Keratinocyte (primary cell): Measurements from ENCODE around the gene DUXA. TPM values are rescaled to one million over a fixed set of nuclear protein-coding genes. Genes with fewer than 3 reads are reported as not detected.

Experiments
- DNase-seq: peaks from one replicate; pipeline ENCODE4 v3.0.0-alpha.2; 2011; ENCODE audit warnings: low read depth, missing footprints, low spot score
- FAIRE-seq: peaks from 2 replicates; lab custom pipeline; 2011; peaks lifted over from hg19 to GRCh38; lab: Jason Lieb, UNC
- H2AFZ ChIP-seq: 2 replicates; pipeline ENCODE4 v1.6.0; 2012; ENCODE audit warnings: low read length, control low read depth, inconsistent platforms; ENCODE audit not compliant: control insufficient read depth
- H3K27ac ChIP-seq: 2 replicates; pipeline ENCODE4 v1.5.1; 2011; ENCODE audit warnings: low read length; ENCODE audit not compliant: control insufficient read depth, insufficient read depth
- H3K27me3 ChIP-seq: 3 replicates; pipeline ENCODE4 v1.6.0; 2011; ENCODE audit warnings: low read length; ENCODE audit not compliant: control insufficient read depth, insufficient read depth; ENCODE audit errors: extremely low read depth
- H3K36me3 ChIP-seq, 2 experiments: 2 replicates in 1 of 2; 3 replicates in 1 of 2; pipeline ENCODE4 v1.5.1; 2011; ENCODE audit warnings: low read length in 2 of 2, mild to moderate bottlenecking in 1 of 2; ENCODE audit not compliant: control insufficient read depth in 2 of 2, insufficient read depth in 2 of 2; ENCODE audit errors: extremely low read depth in 1 of 2
- H3K4me1 ChIP-seq: 3 replicates; pipeline ENCODE4 v1.5.1; 2011; ENCODE audit warnings: low read length; ENCODE audit not compliant: control insufficient read depth, insufficient read depth; ENCODE audit errors: extremely low read depth
- H3K4me2 ChIP-seq: 3 replicates; pipeline ENCODE4 v1.6.0; 2011; ENCODE audit warnings: low read depth, low read length; ENCODE audit not compliant: control insufficient read depth, insufficient read depth; ENCODE audit errors: extremely low read depth
- H3K4me3 ChIP-seq, 3 experiments: fragments of 200-600 bp in 1 of 3; sonication (generic) in 1 of 3; 2 replicates in 2 of 3; 3 replicates in 1 of 3; pipeline ENCODE4 v1.5.1; 2011 to 2016; ENCODE audit warnings: low read length in 3 of 3, mild to moderate bottlenecking in 3 of 3, control low read depth in 2 of 3, inconsistent platforms in 1 of 3, low read depth in 1 of 3, mixed read lengths in 1 of 3, mixed run types in 1 of 3, moderate library complexity in 1 of 3; ENCODE audit not compliant: control insufficient read depth in 2 of 3, insufficient read depth in 2 of 3; ENCODE audit errors: extremely low read depth in 1 of 3
- H3K79me2 ChIP-seq: 2 replicates; pipeline ENCODE4 v1.6.0; 2012; ENCODE audit warnings: low read length; ENCODE audit not compliant: control insufficient read depth, insufficient read depth
- H3K9ac ChIP-seq: 3 replicates; pipeline ENCODE4 v1.6.0; 2011; ENCODE audit warnings: low read length; ENCODE audit not compliant: control insufficient read depth, insufficient read depth; ENCODE audit errors: extremely low read depth
- H3K9me1 ChIP-seq: 3 replicates; pipeline ENCODE4 v1.6.0; 2011; ENCODE audit warnings: low read length; ENCODE audit not compliant: control insufficient read depth, insufficient read depth; ENCODE audit errors: extremely low read depth
- H3K9me3 ChIP-seq: 2 replicates; pipeline ENCODE4 v1.5.1; 2012; ENCODE audit warnings: low read depth, low read length; ENCODE audit not compliant: control insufficient read depth
- H4K20me1 ChIP-seq: 3 replicates; pipeline ENCODE4 v1.6.0; 2011; ENCODE audit warnings: low read length; ENCODE audit not compliant: control insufficient read depth, insufficient read depth; ENCODE audit errors: extremely low read depth
- EZH2 ChIP-seq: IDR thresholded peaks from one replicate; pipeline ENCODE4 v1.6.1; 2012; ENCODE audit warnings: inconsistent platforms, mild to moderate bottlenecking, low read length, moderate library complexity
- dilution Hi-C: fragments of 300-500 bp; cut with MboI; formaldehyde crosslinking; loops from one replicate; pipeline ENCODE4 v1.7.0; 2020; ENCODE audit warnings: low sequenced_read_pairs; ENCODE audit not compliant: extremely low pct_ligation_motif_present
- polyA plus RNA-seq, 5 experiments: library from polyadenylated mRNA; depleted of rRNA in 3 of 5; stranded (reverse) in 3 of 5; stranded (forward) in 1 of 5; unstranded in 1 of 5; fragments of >200 nt; gene quantifications; 1 replicate in 1 of 5; 2 replicates in 3 of 5; 3 replicates in 1 of 5; pipeline versions ENCODE4 v1.2.1 to v1.2.3, GENCODE V29; 2011 to 2012; ENCODE audit warnings: missing spikeins in 2 of 5, low read depth in 1 of 5, low replicate concordance in 1 of 5
- TF ChIP-seq, protein P1 (sequence below), 3 experiments: IDR thresholded peaks in 1 of 3; conservative IDR thresholded peaks in 1 of 3; optimal IDR thresholded peaks in 1 of 3; 2 replicates in 2 of 3; 3 replicates in 1 of 3; pipeline versions ENCODE3 to v1.5.1; 2011; ENCODE audit warnings: low read length in 3 of 3, mild to moderate bottlenecking in 3 of 3, moderate library complexity in 2 of 3, control low read depth in 1 of 3, inconsistent platforms in 1 of 3; ENCODE audit not compliant: insufficient read depth in 2 of 3; ENCODE audit errors: extremely low read depth in 1 of 3

Gene DUXA
- polyA plus RNA-seq, 1 donor (not counting 4 experiments of a cell fraction or from before 2014, with no cell fraction given): not detected

GRCh38 chr19:57161985-57162539, 5.2 kb downstream of the DUXA start:
- dilution Hi-C loops: no loop called here
- Histone ChIP-seq H3K4me1 (no peaks in the 10 kb centered on the region), H3K27me3 (no peaks in the 10 kb centered on the region), H3K9ac (no peak overlapping the region), H3K27ac (no peak overlapping the region), H3K4me3 (no peak overlapping the region), H3K36me3 (no peaks in the 10 kb centered on the region), H3K79me2 (no peaks in the 10 kb centered on the region), H3K9me1 (no peaks in the 10 kb centered on the region), H3K9me3 (no peaks in the 10 kb centered on the region), H2AFZ (no peak overlapping the region), H3K4me2 (no peak overlapping the region), H4K20me1 (no peaks in the 10 kb centered on the region)
- FAIRE-seq (no peak), DNase-seq (no peak)
- TF ChIP-seq EZH2: no peak
- TF ChIP-seq, protein P1, sequence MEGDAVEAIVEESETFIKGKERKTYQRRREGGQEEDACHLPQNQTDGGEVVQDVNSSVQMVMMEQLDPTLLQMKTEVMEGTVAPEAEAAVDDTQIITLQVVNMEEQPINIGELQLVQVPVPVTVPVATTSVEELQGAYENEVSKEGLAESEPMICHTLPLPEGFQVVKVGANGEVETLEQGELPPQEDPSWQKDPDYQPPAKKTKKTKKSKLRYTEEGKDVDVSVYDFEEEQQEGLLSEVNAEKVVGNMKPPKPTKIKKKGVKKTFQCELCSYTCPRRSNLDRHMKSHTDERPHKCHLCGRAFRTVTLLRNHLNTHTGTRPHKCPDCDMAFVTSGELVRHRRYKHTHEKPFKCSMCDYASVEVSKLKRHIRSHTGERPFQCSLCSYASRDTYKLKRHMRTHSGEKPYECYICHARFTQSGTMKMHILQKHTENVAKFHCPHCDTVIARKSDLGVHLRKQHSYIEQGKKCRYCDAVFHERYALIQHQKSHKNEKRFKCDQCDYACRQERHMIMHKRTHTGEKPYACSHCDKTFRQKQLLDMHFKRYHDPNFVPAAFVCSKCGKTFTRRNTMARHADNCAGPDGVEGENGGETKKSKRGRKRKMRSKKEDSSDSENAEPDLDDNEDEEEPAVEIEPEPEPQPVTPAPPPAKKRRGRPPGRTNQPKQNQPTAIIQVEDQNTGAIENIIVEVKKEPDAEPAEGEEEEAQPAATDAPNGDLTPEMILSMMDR (optimal IDR thresholded peaks at IDR 0.05 in 1 of 3, IDR thresholded peaks at IDR 0.05 in 1 of 3, conservative IDR thresholded peaks at IDR 0.05 in 1 of 3; ENCODE audit: extremely low read depth in 1 of 3, insufficient read depth in 2 of 3, low read length in 3 of 3): no peak

DNA sequence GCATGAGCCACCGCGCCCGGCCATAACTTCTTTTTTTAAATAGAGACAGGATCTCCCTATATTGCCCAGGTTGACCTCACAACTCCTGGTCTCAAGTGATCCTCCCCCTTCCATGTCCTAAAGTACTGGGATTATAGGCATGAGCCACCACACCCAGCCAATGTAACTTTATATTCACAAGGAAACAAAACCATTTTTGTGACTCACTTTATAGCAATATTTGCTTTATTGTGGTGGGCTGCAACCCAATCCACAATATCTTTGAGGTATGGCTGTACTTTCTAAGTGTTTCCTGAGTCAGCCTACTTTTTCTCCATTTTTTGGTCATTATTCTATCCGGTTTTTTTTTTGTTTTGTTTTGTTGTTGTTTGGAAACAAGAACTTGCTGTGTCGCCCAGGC, 14.4 kb downstream of the DUXA start:
- no peak for TF ChIP-seq EZH2
- TF ChIP-seq, protein P1 (optimal IDR thresholded peaks at IDR 0.05 in 1 of 3, IDR thresholded peaks at IDR 0.05 in 1 of 3, conservative IDR thresholded peaks at IDR 0.05 in 1 of 3; ENCODE audit: extremely low read depth in 1 of 3, insufficient read depth in 2 of 3, low read length in 3 of 3): no peak
- FAIRE-seq (no peak), DNase-seq (no peak)
- Histone ChIP-seq H4K20me1 (no peaks in the 10 kb centered on the region), H3K36me3 (no peaks in the 10 kb centered on the region), H3K9ac (no peak overlapping the region), H3K27ac (no peak overlapping the region), H3K4me1 (no peaks in the 10 kb centered on the region), H3K27me3 (no peaks in the 10 kb centered on the region), H3K9me3 (no peaks in the 10 kb centered on the region), H2AFZ (no peak overlapping the region), H3K79me2 (no peaks in the 10 kb centered on the region), H3K9me1 (no peaks in the 10 kb centered on the region), H3K4me2 (no peak overlapping the region), H3K4me3 (no peak overlapping the region)
- dilution Hi-C loops: no loop called here
